Stimulated activated CD4-positive, alpha-beta T cell treated with anti-CD3 and anti-CD28 coated beads, TNF-alpha, amount 100 ng/mL, for 48 hours (primary cell): ENCODE data around the gene SLMAP.
"Not testable (repeated sequence)": the region's sequence is repeated elsewhere in the genome, so short reads cannot be mapped to it uniquely, and the experiment has no call there.

ENCODE experiments used
- DNase-seq, 3 donors: peaks; one replicate each; pipeline ENCODE4 v3.0.0-alpha.2; 2020; ENCODE audit warnings: low read depth in 3 of 3

SLMAP gene

DNA sequence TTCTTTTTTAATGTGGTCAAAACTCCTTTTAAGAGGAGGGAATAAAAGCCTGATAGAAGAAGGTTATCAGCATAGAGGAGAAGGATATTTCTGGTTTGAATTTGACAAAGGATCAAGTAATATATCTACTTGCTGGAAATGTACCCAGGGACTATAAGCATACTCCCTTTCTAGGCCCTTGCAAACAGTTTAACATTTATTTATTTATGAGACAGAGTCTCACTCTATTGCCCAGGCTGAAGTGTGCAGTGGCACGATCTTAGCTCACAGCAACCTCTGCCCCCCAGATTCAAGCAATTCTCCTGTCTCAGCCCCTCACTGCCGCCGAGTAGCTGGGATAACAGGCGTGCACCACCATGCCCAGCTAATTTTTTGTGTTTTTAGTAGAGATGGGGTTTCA is 71.6 kb downstream of the SLMAP start:
- DNase-seq: no peak

- no peak for DNase-seq
Observed at GRCh38 chr3:57832486-57832885, 76.4 kb downstream of the SLMAP start.

DNA sequence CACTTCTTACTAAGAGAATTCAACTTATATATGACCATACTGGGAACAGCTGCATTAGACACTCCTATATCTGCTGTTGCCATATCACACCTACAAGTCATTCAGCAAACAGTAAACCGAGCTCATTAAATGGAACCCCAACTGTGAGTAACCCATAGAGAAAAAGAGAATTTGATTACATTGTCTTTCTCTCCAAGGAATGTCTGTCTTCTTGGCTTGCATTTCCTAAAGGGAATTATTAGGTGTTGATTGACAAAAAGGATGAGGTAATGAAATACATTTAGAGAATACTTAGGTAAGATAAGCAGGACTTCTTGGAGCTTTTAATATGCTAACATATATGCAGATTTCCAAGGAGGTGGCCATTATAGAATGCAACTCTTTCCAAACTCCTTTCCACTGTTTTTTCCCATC is 76.8 kb downstream of the SLMAP start:
- no peak for DNase-seq

DNA sequence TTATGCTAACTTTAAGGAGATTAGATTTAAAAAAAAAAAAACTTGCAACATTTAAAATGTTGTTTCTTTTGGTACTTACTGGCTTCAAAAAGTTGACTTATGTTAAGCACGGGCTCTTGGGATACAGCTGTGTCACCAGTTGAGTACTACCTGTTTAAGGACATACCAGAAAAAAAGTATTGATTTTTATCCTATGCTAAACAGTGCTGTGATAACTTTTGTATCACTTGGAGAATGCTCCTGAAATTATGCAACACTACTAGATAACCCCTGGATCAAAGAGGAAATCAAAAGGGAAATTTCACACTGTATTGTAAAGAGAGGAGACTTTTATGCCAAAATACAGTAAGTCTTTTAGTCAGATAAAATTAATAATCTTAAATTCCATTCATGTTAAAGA is 77.7 kb downstream of the SLMAP start:
- DNase-seq: no peak

GRCh38 chr3:57837686-57838085 is 81.6 kb downstream of the SLMAP start:
- no peak for DNase-seq

- no peak for DNase-seq
Observed at GRCh38 chr3:57838627-57839026, 82.5 kb downstream of the SLMAP start.

GRCh38 chr3:57840473-57840872 is 84.4 kb downstream of the SLMAP start:
- DNase-seq: no peak

DNA sequence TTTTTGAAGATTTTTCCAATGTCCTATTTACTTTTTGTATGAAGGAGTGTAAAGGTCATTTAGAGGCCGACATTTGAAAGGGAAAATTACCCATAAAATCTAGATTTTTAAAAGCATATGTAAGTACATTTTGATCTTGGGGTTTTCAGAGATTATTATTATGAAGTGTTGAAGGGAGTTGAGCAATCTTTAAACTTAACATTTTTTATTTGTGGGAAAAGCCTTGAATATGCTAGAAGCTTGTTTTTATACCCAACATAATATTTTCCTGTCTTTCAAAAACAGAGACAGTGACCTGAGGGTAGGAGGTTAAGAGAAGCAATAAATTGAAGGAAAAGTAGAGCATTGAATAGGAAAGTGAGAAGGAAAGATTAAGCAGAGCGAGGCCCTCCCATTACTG is 85.7 kb downstream of the SLMAP start:
- DNase-seq: no peak

GRCh38 chr3:57848177-57848738 is 92.1 kb downstream of the SLMAP start:
- no peak for DNase-seq

GRCh38 chr3:57851304-57851703 is 95.2 kb downstream of the SLMAP start:
- DNase-seq: no peak

GRCh38 chr3:57852896-57853295 is 96.8 kb downstream of the SLMAP start:
- no peak for DNase-seq

GRCh38 chr3:57855281-57855680 is 99.2 kb downstream of the SLMAP start:
- no peak for DNase-seq

DNA sequence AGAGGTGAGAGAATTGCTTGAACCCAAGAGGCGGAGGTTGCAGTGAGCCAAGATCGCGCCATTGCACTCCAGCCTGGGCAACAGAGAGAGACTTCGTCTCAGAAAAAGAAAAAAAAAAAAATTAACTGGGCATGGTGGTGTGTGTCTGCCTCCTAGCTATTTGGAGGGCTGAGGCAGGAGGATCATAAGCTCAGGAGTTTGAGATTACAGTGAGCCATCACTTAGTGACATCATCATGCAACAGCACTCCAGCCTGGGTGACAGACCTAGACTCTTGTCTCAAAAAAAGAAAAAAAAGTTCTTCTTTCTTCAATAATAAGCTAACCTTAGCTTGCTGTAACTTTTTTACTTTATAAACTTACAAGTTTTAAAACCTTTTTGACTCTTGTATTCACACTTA is 99.8 kb downstream of the SLMAP start:
- no peak for DNase-seq

GRCh38 chr3:57856675-57857074 is 100.6 kb downstream of the SLMAP start:
- no peak for DNase-seq

DNA sequence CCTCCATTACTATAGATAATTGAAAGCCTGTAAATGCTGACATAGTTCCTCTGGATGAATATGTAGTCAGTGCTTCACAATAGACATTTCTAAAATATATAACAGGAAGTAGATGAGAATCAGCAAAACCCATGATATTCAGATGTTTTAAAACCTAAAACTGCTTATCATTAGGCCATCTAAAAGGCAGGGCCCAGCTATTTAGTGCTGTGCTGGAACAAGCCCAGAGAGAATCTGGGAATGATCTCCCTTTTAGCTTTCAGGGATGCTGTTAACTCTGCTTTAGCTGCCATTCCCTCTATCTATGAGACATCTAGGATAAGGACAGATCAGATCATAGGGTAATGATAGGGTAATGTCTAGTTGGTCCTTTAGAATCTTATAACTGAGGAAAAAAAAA is 106.8 kb downstream of the SLMAP start:
- DNase-seq: no peak

GRCh38 chr3:57863380-57863779 is 107.3 kb downstream of the SLMAP start:
- DNase-seq: no peak

- no peak for DNase-seq
Observed at GRCh38 chr3:57864853-57865252, 108.7 kb downstream of the SLMAP start.

DNA sequence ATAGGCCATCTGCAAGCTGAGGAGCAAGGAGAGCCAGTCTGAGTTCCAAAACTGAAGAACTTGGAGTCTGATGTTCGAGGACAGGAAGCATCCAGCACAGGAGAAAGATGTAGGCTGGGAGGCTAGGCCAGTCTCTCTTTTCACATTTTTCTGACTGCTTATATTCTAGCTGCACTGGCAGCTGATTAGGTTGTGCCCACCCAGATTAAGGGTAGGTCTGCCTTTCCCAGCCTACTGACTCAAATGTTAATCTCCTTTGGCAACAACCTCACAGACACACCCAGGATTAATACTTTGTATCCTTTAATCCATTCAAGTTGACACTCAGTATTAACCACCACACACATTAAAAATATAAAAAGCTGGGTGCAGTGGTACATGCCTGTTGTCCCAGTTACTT is 113.0 kb downstream of the SLMAP start:
- not testable (repeated sequence) for DNase-seq

- DNase-seq: no peak
Observed at GRCh38 chr3:57872606-57873005, 116.5 kb downstream of the SLMAP start.

- DNase-seq: no peak
Observed at GRCh38 chr3:57876632-57877031, 120.5 kb downstream of the SLMAP start.

GRCh38 chr3:57877116-57877515 is 121.0 kb downstream of the SLMAP start:
- no peak for DNase-seq

DNA sequence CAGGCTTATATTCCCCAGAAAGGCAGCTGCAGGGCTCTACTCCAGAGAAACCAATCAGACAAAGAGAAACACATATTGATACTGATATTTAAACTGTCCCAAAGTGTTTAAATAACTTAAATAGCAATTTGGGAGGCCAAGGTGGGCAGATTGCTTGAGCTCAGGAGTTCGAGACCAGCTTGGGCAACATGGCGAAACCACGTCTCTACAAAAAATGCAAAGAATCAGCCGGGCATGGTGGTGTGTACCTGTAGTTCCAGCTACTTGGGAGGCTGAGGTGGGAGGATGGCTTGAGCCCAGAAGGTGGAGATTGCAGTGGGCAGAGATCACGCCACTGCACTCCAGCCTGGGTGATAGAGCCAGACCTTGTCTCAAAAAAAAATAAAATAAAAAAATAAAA is 128.3 kb downstream of the SLMAP start:
- DNase-seq: not testable (repeated sequence)

GRCh38 chr3:57889807-57890206 is 133.7 kb downstream of the SLMAP start:
- no peak for DNase-seq

DNA sequence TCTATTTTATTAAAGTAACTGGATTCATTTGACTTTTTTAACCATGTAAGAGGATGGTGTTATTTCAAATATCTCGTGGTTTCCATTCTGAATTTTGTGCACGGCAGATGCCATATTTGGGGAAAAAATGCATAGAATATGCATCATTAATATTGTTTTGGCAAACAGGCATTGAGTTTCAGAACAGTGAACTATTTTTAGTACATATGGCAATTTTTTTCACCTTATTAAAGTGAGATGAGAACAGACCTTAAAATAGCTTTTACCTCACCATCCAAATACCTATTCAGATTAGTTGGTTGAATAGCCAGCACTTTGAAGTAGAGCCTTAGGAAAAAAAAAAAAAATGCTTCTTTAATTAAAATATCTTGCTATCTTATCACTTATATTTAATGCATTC is 134.8 kb downstream of the SLMAP start:
- no peak for DNase-seq

- DNase-seq: no peak
Observed at GRCh38 chr3:57892423-57892822, 136.3 kb downstream of the SLMAP start.
